Osteoblast (primary cell): ENCODE results near the gene ZCCHC24. TPM values are rescaled to one million over a fixed set of nuclear protein-coding genes. Genes with fewer than 3 reads are reported as not detected.

Experiments
- DNase-seq: peaks from one replicate; pipeline ENCODE4 v3.0.0; 2011; ENCODE audit warnings: low spot score, mixed read lengths; ENCODE audit not compliant: insufficient read length; ENCODE audit errors: missing footprints
- H2AFZ ChIP-seq: 2 replicates; pipeline ENCODE4 v1.6.0; 2011; ENCODE audit warnings: mild to moderate bottlenecking, low read length
- H3K27ac ChIP-seq: 2 replicates; pipeline ENCODE4 v1.5.1; 2011; ENCODE audit warnings: mild to moderate bottlenecking, low read depth, low read length, moderate library complexity
- H3K27me3 ChIP-seq: 2 replicates; pipeline ENCODE4 v1.6.0; 2012; ENCODE audit warnings: mild to moderate bottlenecking, control low read depth, inconsistent platforms, low read length, moderate library complexity; ENCODE audit not compliant: insufficient read depth
- H3K36me3 ChIP-seq: 2 replicates; pipeline ENCODE4 v1.5.1; 2011; ENCODE audit warnings: mild to moderate bottlenecking, low read length, control low read depth, moderate library complexity; ENCODE audit not compliant: insufficient read depth
- H3K4me1 ChIP-seq: 2 replicates; pipeline ENCODE4 v1.5.1; 2011; ENCODE audit warnings: mild to moderate bottlenecking, low read length, control low read depth, moderate library complexity; ENCODE audit not compliant: insufficient read depth
- H3K4me2 ChIP-seq: 2 replicates; pipeline ENCODE4 v1.6.0; 2011; ENCODE audit warnings: mild to moderate bottlenecking, low read length; ENCODE audit not compliant: insufficient read depth
- H3K4me3 ChIP-seq: fragments of 200-600 bp; sonication (generic); 3 replicates; pipeline ENCODE4 v1.5.1; 2012; ENCODE audit warnings: mild to moderate bottlenecking, low read length, inconsistent platforms; ENCODE audit not compliant: insufficient read depth
- H3K79me2 ChIP-seq: 2 replicates; pipeline ENCODE4 v1.6.0; 2012; ENCODE audit warnings: mild to moderate bottlenecking, low read length, control low read depth, inconsistent platforms; ENCODE audit not compliant: insufficient read depth
- H3K9me3 ChIP-seq: 2 replicates; pipeline ENCODE4 v1.5.1; 2011; ENCODE audit warnings: low read depth, low read length, control low read depth
- H4K20me1 ChIP-seq: 2 replicates; pipeline ENCODE4 v1.6.0; 2012; ENCODE audit warnings: mild to moderate bottlenecking, low read length, control low read depth; ENCODE audit not compliant: insufficient read depth
- CTCF ChIP-seq: IDR thresholded peaks from 2 replicates; pipeline ENCODE4 v1.5.1; 2011; ENCODE audit warnings: mild to moderate bottlenecking, low read depth, low read length, moderate library complexity; ENCODE audit errors: extremely low read depth
- total RNA-seq: library from RNA; depleted of rRNA; stranded (reverse); fragments of >200 nt; gene quantifications from 2 replicates; pipeline ENCODE4 v1.2.3, GENCODE V29; 2012

The ZCCHC24 gene
- total RNA-seq, 1 donor, result 48.5 TPM

DNA sequence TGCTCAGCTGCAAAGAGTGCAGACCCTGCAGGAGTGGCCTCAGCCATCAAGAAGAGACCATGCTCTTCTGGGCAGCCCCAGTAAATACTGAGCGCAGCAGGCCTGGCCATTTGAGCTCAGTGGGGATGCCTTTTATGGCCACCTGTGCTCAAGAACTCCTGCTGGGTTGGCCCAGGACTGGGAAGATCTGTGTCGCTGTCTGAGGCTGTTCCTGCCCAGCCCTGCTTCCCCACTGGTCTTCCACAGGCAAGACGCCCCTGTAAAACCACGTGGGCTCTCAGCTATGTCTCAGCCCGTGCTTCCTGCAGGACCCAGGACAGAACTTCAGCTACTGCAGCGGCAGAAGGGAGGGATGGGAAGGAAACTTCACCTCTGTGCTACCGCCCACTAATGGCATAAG is 108.7 kb downstream of the ZCCHC24 start:
- no peaks in the 10 kb centered on the region for H3K27me3 ChIP-seq
- H3K4me1 ChIP-seq, result peaks cover 13% of the 10 kb centered on the region
- no peaks in the 10 kb centered on the region for H3K36me3 ChIP-seq
- no peak for DNase-seq
- TF ChIP-seq CTCF, result no peak
- no peaks in the 10 kb centered on the region for H3K9me3 ChIP-seq
- H3K4me2 ChIP-seq, result no peak overlapping the region
- H3K79me2 ChIP-seq, result no peaks in the 10 kb centered on the region
- H3K27ac ChIP-seq, result no peak overlapping the region
- no peak overlapping the region for H2AFZ ChIP-seq
- H4K20me1 ChIP-seq, result no peaks in the 10 kb centered on the region
- H3K4me3 ChIP-seq, result no peak overlapping the region

GRCh38 chr10:79336276-79336675 is 109.1 kb downstream of the ZCCHC24 start:
- no peak for DNase-seq
- H3K27ac ChIP-seq, result no peak overlapping the region
- peaks cover 18% of the 10 kb centered on the region for H3K4me1 ChIP-seq
- H3K4me3 ChIP-seq, result no peak overlapping the region
- H3K79me2 ChIP-seq, result no peaks in the 10 kb centered on the region
- no peaks in the 10 kb centered on the region for H4K20me1 ChIP-seq
- H3K36me3 ChIP-seq, result no peaks in the 10 kb centered on the region
- H3K4me2 ChIP-seq, result no peak overlapping the region
- no peaks in the 10 kb centered on the region for H3K27me3 ChIP-seq
- no peaks in the 10 kb centered on the region for H3K9me3 ChIP-seq
- TF ChIP-seq CTCF, result no peak
- H2AFZ ChIP-seq, result no peak overlapping the region

DNA sequence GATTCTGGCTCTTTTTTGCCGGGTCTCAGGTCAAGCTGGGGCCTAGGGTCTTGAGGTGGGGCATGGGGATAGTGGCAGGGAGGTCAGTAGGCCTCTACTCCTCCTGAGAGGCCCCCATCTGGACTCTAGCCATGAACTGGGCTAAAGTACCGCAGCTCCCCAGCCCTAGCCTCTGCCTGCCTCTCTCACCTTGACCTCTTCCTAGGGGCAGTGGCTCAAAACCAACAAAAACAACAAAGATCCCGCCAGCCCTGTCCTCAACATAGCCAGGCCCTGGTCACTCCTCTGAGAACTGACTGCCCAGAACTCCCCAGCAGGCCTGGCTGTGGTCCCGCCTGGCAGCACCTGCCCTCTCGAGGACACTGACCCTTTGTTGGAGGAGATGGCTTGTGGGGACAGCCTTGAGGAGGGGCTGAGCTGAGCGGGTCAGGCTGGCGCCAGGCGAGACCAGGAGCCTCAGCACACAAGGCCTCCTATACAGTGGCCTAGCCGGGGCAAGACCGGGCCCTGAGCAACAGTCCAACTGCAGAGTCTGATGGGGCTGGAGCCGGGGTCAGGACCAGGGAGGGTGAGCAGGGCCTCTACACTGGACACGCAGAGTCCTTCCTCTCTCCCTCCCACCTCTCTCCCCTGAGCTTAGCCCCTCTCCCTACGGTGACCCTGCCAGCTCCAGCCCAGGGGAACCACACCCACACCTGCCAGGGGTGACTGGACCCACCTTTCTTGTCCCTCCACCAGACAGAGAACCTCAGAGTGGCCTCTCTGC is 109.8 kb downstream of the ZCCHC24 start:
- DNase-seq, result no peak
- no peak overlapping the region for H2AFZ ChIP-seq
- no peaks in the 10 kb centered on the region for H3K9me3 ChIP-seq
- H3K36me3 ChIP-seq, result no peaks in the 10 kb centered on the region
- H3K4me1 ChIP-seq, result peaks cover 20% of the 10 kb centered on the region
- H3K4me2 ChIP-seq, result no peak overlapping the region
- no peak overlapping the region for H3K4me3 ChIP-seq
- no peaks in the 10 kb centered on the region for H4K20me1 ChIP-seq
- H3K27ac ChIP-seq, result peak overlapping the region; percentile 31
- H3K27me3 ChIP-seq, result no peaks in the 10 kb centered on the region
- no peak for TF ChIP-seq CTCF
- H3K79me2 ChIP-seq, result no peaks in the 10 kb centered on the region

GRCh38 chr10:79335094-79335469 is 110.3 kb downstream of the ZCCHC24 start:
- no peak for DNase-seq
- Histone ChIP-seq H2AFZ (no peak overlapping the region), H3K36me3 (no peaks in the 10 kb centered on the region), H3K4me1 (peaks cover 20% of the 10 kb centered on the region), H3K79me2 (no peaks in the 10 kb centered on the region), H3K4me3 (no peak overlapping the region), H3K27me3 (no peaks in the 10 kb centered on the region), H3K9me3 (no peaks in the 10 kb centered on the region), H3K27ac (peak overlapping the region; percentile 31), H4K20me1 (no peaks in the 10 kb centered on the region), H3K4me2 (no peak overlapping the region)
- no peak for TF ChIP-seq CTCF
